ENCODE data around the gene PAM.

Gene PAM

DNA sequence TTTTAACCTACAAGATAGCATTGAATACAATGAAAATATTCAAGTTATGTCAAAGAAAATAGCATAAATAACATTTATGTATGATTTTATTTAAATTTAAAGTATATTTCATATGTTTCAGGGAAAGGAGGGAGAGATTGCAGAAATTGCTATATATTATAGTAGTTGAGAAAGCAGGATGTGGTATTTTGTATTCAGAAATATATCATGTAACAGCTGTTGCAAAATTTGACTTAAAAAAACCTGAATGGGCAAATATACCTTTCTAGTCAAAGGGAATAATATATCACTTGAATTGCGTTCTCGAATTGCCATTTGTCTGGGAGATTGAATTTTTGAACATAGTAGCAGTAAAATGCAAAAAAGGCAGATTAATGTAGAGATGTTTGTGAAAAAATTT, 80.6 kb downstream of the PAM start:
- DNase-seq (ENCODE audit: low spot score) = no peak
- CTCF ChIA-PET = interaction anchor here (0.7 kb wide), 1 partner anchor 250 kb away, joined by 4 read pairs; no protein-coding TSS in a partner anchor
- POLR2A ChIA-PET (ENCODE audit: low non-redundant PET) = no interaction called here
- TF ChIP-seq, protein P1, sequence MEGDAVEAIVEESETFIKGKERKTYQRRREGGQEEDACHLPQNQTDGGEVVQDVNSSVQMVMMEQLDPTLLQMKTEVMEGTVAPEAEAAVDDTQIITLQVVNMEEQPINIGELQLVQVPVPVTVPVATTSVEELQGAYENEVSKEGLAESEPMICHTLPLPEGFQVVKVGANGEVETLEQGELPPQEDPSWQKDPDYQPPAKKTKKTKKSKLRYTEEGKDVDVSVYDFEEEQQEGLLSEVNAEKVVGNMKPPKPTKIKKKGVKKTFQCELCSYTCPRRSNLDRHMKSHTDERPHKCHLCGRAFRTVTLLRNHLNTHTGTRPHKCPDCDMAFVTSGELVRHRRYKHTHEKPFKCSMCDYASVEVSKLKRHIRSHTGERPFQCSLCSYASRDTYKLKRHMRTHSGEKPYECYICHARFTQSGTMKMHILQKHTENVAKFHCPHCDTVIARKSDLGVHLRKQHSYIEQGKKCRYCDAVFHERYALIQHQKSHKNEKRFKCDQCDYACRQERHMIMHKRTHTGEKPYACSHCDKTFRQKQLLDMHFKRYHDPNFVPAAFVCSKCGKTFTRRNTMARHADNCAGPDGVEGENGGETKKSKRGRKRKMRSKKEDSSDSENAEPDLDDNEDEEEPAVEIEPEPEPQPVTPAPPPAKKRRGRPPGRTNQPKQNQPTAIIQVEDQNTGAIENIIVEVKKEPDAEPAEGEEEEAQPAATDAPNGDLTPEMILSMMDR (conservative IDR thresholded peaks at IDR 0.05; ENCODE audit: low read depth) = no peak
- H3K27ac ChIP-seq = no peak overlapping the region

DNA sequence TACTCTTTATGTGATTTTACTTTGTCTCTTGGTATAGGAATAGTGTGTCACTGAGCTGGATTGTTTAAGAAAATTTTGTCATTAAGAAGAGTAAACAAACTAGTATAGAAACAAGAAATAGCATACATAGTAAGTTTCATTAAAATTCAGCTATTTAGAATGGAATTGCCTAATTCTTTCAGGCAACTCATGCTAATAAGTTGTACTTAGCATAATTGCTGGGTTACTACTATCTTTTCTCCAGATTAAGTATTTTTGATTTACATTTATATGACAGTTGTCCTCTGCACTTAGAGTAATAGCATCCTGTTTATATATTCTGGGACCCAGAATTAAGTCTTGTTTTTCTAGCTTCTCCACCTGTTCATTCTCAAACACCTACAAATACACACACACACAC, 85.9 kb downstream of the PAM start:
- POLR2A ChIA-PET (ENCODE audit: low non-redundant PET) = no interaction called here
- TF ChIP-seq, protein P1 (conservative IDR thresholded peaks at IDR 0.05; ENCODE audit: low read depth) = no peak
- no peak for DNase-seq (ENCODE audit: low spot score)
- CTCF ChIA-PET = no interaction called here
- H3K27ac ChIP-seq = no peak overlapping the region

DNA sequence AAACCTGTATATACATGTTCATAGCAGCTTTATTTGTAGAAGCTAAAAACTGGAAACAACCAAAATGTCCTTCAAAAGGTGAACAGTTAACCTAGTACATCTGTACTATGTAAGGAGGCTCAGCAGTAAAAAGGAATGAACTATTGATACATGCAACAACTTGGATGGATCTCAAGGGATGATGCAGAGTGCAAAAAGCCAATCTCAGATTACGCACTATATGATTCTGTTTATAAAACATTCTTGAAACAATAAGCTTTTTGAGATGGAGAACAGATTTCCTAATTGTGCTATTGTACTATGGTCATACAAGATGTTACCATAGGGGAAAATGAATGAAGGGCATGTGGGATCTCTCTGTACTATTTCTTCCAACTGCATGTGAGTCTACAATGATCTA, 88.9 kb downstream of the PAM start:
- POLR2A ChIA-PET (ENCODE audit: low non-redundant PET) = no interaction called here
- no peak for DNase-seq (ENCODE audit: low spot score)
- CTCF ChIA-PET = no interaction called here

DNA sequence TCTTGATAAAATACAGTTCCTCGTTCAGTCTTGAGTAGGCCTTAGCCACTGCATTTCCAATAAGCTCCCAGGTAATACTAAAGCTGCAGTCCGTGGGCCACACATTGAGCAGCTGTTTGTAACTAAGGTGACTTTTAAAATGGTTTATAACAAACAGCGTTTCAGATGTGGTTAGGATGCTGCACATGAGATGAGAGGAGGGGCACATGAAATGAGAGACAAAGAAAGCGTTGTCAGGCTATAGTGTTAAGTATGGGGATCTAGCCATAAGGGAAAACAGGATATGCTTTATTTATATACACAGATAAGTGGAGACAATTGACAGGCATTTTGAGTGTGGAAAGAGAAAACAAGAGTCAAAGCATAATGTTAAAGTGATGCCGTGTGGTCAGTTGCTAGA, 89.9 kb downstream of the PAM start:
- ChIA-PET CTCF (no interaction called here), POLR2A (ENCODE audit: low non-redundant PET) (no interaction called here)
- no peak overlapping the region for H3K27ac ChIP-seq
- DNase-seq (ENCODE audit: low spot score) = no peak
- TF ChIP-seq, protein P1 (conservative IDR thresholded peaks at IDR 0.05; ENCODE audit: low read depth) = no peak

More for the DNA sequence above, 88.9 kb downstream of the PAM start:
- no peak overlapping the region for H3K27ac ChIP-seq
- TF ChIP-seq, protein P1 (conservative IDR thresholded peaks at IDR 0.05; ENCODE audit: low read depth) = no peak

DNA sequence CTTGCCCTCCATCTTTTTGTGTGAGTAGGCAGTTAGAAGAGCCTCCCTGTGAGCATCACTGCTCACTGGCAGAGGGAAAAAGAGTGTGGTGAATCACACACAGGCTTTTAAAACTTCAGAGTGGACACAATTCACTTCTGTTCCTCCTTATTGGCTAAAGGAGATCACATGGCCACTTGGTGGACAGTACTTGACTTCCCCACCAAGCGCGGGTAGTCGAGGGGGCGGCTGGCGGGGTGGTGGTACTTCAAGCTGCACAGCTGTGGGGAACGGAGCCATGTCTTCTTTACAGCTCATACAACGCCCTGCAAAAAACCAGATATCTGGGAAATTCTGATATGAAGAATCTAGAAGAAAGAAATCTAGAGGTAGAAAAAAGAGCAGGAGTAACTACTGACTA, 95.4 kb downstream of the PAM start:
- no peak overlapping the region for H3K27ac ChIP-seq
- TF ChIP-seq, protein P1 (conservative IDR thresholded peaks at IDR 0.05; ENCODE audit: low read depth) = no peak
- CTCF ChIA-PET = interaction anchor here (0.6 kb wide), 1 partner anchor 45 kb away, joined by 4 read pairs; no protein-coding TSS in a partner anchor
- DNase-seq (ENCODE audit: low spot score) = no peak
- POLR2A ChIA-PET (ENCODE audit: low non-redundant PET) = no interaction called here

DNA sequence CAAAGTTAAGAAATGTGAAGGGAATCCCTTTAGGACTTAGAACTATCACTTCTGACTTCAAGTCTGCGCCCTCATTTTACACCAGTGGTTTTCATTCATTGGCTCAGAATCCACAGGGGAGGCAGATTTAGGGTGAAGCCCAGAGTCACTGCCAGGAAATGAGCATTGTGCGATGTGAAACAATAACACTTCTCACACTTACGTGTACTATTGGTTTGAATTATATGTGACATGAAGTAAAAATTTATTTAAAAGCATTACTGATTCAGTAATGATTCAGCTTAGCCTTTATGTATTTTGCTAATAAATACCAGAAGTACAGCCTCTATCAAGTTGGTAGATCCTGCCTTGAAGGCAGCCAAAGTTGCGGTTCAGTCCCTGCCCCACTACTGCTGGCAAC, 98.6 kb downstream of the PAM start:
- TF ChIP-seq, protein P1 (conservative IDR thresholded peaks at IDR 0.05; ENCODE audit: low read depth) = no peak
- POLR2A ChIA-PET (ENCODE audit: low non-redundant PET) = no interaction called here
- no peak for DNase-seq (ENCODE audit: low spot score)
- CTCF ChIA-PET = interaction anchor here (1.2 kb wide), 1 partner anchor 173 kb away, joined by 5 read pairs; no protein-coding TSS in a partner anchor
- no peak overlapping the region for H3K27ac ChIP-seq

Measured in RWPE1 (cell line).